Measurements from ENCODE around the gene C19orf25. TPM values are rescaled to one million over a fixed set of nuclear protein-coding genes. Genes with fewer than 3 reads are reported as not detected.

Gene C19orf25
- total and polyA plus RNA-seq, 7 donors = 8.1 to 45.0 (median 19.9) TPM

GRCh38 chr19:1438035-1438932 lies 40.7 kb downstream of the C19orf25 start, which contains the start of gene RPS15:
TSS of gene RPS15 (plus strand) at chr19:1438396. CDS start at chr19:1438426, 30 bp downstream.
- intact Hi-C loops (cut with DNase I) = no loop called here
- no peaks in the 10 kb centered on the region for H3K9me3 ChIP-seq
- H3K4me1 ChIP-seq = peaks cover 36% of the 10 kb centered on the region
- H3K27ac ChIP-seq = peak within 1 kb of the TSS; percentile 91
- DNase-seq (peak; percentile 95 to 98), ATAC-seq (peak; percentile 88 to 94 (median 92))
- TF ChIP-seq CTCF (IDR thresholded peaks at IDR 0.05) = peak; percentile 91
- H3K4me3 ChIP-seq = peak within 1 kb of the TSS; percentile 99
- H3K36me3 ChIP-seq (ENCODE audit: insufficient read depth in 1 of 2, low read depth in 1 of 2) = peaks cover 20 to 63% of the 10 kb centered on the region in 2 donors
- H3K27me3 ChIP-seq (ENCODE audit: insufficient read depth in 3 of 3, low read length in 2 of 3) = no peaks in the 10 kb centered on the region
- WGBS, 3 donors = 1% methylated on average over 85 to 100 of the region's 100 CpGs

GRCh38 chr19:1437609-1438008 lies 41.4 kb downstream of the C19orf25 start:
- Histone ChIP-seq H3K36me3 (ENCODE audit: insufficient read depth in 1 of 2, low read depth in 1 of 2) (peaks cover 20 to 65% of the 10 kb centered on the region in 2 donors), H3K27me3 (ENCODE audit: insufficient read depth in 3 of 3, low read length in 2 of 3) (no peaks in the 10 kb centered on the region), H3K4me3 (peak overlapping the region; percentile 99), H3K4me1 (peaks cover 36% of the 10 kb centered on the region), H3K27ac (peak overlapping the region; percentile 91), H3K9me3 (no peaks in the 10 kb centered on the region)
- ATAC-seq (no peak), DNase-seq (no peak)
- WGBS, 3 donors = 44 to 53% (median 51%) methylated on average over 8 of the region's 8 CpGs
- intact Hi-C loops (cut with DNase I) = no loop called here
- TF ChIP-seq CTCF (IDR thresholded peaks at IDR 0.05) = no peak

DNA sequence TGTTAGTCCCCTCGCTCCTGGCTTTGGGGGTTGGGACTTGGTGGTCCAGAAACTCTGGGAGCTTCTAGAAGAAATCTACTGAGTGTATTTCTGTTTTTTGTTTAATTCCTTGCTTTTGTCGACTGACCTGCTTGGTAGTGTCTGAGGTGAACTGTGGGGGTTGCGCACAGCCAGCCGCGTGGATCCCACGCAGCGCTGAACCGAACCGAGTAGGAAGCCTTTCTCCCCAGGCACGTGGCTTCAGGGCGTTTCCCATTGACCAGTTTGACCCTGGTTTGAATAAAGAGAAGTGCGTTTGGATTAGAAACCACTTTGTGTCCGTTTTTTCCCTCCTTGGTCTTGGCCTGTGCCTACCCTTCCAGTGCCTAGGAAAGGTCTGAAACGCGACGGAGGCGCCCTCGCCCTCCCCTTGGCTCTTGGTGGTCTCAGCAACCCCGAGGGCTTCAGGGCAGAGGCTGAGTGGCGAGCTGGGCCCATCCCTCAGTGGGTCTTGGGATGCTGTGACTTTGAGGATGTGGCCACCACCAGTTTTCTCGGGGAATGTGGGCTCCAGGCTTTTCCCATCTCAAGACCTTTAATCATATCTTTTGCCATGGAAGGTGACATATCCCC lies 43.5 kb downstream of the C19orf25 start:
- no peaks in the 10 kb centered on the region for H3K27me3 ChIP-seq (ENCODE audit: insufficient read depth in 3 of 3, low read length in 2 of 3)
- H3K4me1 ChIP-seq = peaks cover 34% of the 10 kb centered on the region
- no peaks in the 10 kb centered on the region for H3K9me3 ChIP-seq
- no peak for TF ChIP-seq CTCF (IDR thresholded peaks at IDR 0.05)
- no peak for ATAC-seq
- intact Hi-C loops (cut with DNase I) = no loop called here
- no peak overlapping the region for H3K4me3 ChIP-seq
- H3K36me3 ChIP-seq (ENCODE audit: insufficient read depth in 1 of 2, low read depth in 1 of 2) = peaks cover 5 to 65% of the 10 kb centered on the region in 2 donors
- H3K27ac ChIP-seq = peak overlapping the region; percentile 4
- WGBS, 3 donors = 81 to 87% (median 86%) methylated on average over 21 of the region's 21 CpGs
- DNase-seq = no peak

GRCh38 chr19:1434577-1435060 lies 44.4 kb downstream of the C19orf25 start:
- Histone ChIP-seq H3K4me1 (peaks cover 25% of the 10 kb centered on the region), H3K27me3 (ENCODE audit: insufficient read depth in 3 of 3, low read length in 2 of 3) (no peaks in the 10 kb centered on the region), H3K4me3 (no peak overlapping the region), H3K36me3 (ENCODE audit: insufficient read depth in 1 of 2, low read depth in 1 of 2) (peaks cover 3 to 65% of the 10 kb centered on the region in 2 donors), H3K9me3 (no peaks in the 10 kb centered on the region), H3K27ac (no peak overlapping the region)
- intact Hi-C loops (cut with DNase I) = no loop called here
- ATAC-seq (no peak), DNase-seq (no peak)
- WGBS, 3 donors = 78 to 86% (median 83%) methylated on average over 36 to 39 of the region's 39 CpGs
- no peak for TF ChIP-seq CTCF (IDR thresholded peaks at IDR 0.05)

Data from psoas muscle (tissue), 8 donors.